ENCODE measurements around the gene SET. TPM values are rescaled to one million over a fixed set of nuclear protein-coding genes. Genes with fewer than 3 reads are reported as not detected.

SET gene
- total and polyA plus RNA-seq, 2 of the 13 experiments (the other 11 are each of a cell fraction or from before 2014, with no cell fraction given), result 94.2 to 611 TPM

DNA sequence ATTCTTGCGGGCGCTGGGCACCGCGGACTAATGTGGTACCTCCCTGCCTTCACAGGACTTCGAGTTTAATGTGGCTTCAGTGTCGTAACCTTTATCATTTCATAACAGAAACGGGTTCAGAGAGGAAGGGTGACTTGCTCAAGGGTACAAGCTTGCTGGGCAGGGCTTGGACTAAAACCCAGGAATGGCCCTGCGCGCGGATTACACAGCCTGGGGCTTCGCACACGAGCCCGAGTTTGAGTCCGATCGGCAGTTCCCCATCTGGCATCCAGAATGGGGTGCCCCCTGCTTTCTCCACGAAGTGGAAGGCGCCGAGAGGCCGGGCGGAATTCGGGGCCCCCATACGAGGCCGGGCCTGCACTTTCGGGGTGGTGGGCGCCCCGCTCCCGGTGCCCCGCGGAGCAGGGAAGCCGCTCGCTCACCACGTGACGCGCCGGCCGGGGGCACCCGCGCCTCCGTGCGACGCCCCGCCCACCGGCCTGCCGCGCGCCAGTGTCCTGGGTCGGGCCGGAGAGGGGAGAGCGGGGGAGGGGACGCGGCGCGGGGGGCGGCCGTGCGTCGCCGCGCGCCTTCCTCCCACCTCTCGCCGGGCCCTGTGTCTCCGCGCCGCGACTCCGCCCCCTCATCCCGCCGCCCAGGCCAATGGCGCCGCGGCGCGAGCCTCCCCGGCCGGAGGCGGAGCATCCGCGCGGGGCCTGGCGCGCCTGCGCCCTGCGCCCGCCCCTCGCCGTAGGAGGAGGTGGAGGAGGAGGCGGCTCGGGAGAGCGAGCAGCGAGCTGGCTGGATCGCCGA is at the start of gene SET (continued):
- TF ChIP-seq ZNF34 (CRISPR knock-in tag; IDR thresholded peaks at IDR 0.05; ENCODE audit: borderline replicate concordance) (no peak), UBTF (CRISPR knock-in tag; IDR thresholded peaks at IDR 0.05) (peak; percentile 58; the same call in 1 of the 2 replicates), ZNF501 (CRISPR knock-in tag; IDR thresholded peaks at IDR 0.05) (0 out of 2 replicates have a peak, but pooled peaks have one; percentile 12), FOXM1 (CRISPR knock-in tag; IDR thresholded peaks at IDR 0.05) (no peak), DMAP1 (CRISPR knock-in tag; IDR thresholded peaks at IDR 0.05) (peak; percentile 34; the same call in 1 of the 2 replicates), TFDP1 (CRISPR knock-in tag; IDR thresholded peaks at IDR 0.05; ENCODE audit: borderline replicate concordance) (peak; percentile 85), PRDM10 (CRISPR knock-in tag; IDR thresholded peaks at IDR 0.05; ENCODE audit: low read depth) (peak; percentile 59; the same call in 1 of the 2 replicates), BHLHE40 (IDR thresholded peaks at IDR 0.05; ENCODE audit: low read length) (peak; percentile 48; the same call in 1 of the 2 replicates), CHD2 (IDR thresholded peaks at IDR 0.05; ENCODE audit: low read depth, low read length) (0 out of 2 replicates have a peak, but pooled peaks have one; percentile 17), USF2 (IDR thresholded peaks at IDR 0.05; ENCODE audit: low read depth, low read length) (peak; percentile 54), USF2 (CRISPR knock-in tag; IDR thresholded peaks at IDR 0.05; ENCODE audit: borderline replicate concordance) (peak; percentile 72; the same call in 1 of the 2 replicates)
- TF ChIP-seq, protein P1, sequence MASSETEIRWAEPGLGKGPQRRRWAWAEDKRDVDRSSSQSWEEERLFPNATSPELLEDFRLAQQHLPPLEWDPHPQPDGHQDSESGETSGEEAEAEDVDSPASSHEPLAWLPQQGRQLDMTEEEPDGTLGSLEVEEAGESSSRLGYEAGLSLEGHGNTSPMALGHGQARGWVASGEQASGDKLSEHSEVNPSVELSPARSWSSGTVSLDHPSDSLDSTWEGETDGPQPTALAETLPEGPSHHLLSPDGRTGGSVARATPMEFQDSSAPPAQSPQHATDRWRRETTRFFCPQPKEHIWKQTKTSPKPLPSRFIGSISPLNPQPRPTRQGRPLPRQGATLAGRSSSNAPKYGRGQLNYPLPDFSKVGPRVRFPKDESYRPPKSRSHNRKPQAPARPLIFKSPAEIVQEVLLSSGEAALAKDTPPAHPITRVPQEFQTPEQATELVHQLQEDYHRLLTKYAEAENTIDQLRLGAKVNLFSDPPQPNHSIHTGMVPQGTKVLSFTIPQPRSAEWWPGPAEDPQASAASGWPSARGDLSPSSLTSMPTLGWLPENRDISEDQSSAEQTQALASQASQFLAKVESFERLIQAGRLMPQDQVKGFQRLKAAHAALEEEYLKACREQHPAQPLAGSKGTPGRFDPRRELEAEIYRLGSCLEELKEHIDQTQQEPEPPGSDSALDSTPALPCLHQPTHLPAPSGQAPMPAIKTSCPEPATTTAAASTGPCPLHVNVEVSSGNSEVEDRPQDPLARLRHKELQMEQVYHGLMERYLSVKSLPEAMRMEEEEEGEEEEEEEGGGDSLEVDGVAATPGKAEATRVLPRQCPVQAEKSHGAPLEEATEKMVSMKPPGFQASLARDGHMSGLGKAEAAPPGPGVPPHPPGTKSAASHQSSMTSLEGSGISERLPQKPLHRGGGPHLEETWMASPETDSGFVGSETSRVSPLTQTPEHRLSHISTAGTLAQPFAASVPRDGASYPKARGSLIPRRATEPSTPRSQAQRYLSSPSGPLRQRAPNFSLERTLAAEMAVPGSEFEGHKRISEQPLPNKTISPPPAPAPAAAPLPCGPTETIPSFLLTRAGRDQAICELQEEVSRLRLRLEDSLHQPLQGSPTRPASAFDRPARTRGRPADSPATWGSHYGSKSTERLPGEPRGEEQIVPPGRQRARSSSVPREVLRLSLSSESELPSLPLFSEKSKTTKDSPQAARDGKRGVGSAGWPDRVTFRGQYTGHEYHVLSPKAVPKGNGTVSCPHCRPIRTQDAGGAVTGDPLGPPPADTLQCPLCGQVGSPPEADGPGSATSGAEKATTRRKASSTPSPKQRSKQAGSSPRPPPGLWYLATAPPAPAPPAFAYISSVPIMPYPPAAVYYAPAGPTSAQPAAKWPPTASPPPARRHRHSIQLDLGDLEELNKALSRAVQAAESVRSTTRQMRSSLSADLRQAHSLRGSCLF (CRISPR knock-in tag; IDR thresholded peaks at IDR 0.05; ENCODE audit: borderline replicate concordance), result no peak
